Type B pancreatic cell (in vitro differentiated cells): Measurements from ENCODE around the gene TCP11L2. TPM values are rescaled to one million over a fixed set of nuclear protein-coding genes. Genes with fewer than 3 reads are reported as not detected.

Experiments used
- DNase-seq: peaks from one replicate; pipeline ENCODE4 v3.0.0; 2021; ENCODE audit warnings: mixed read lengths; ENCODE audit not compliant: unreplicated experiment; ENCODE audit errors: extremely low spot score
- H3K27ac Mint-ChIP-seq: 2 replicates; pipeline ENCODE4 v1.8.0; 2021; ENCODE audit warnings: mild to moderate bottlenecking, mixed read lengths
- H3K27me3 Mint-ChIP-seq: 2 replicates; pipeline ENCODE4 v1.8.0; 2021; ENCODE audit warnings: mixed read lengths
- H3K36me3 Mint-ChIP-seq: 2 replicates; pipeline ENCODE4 v1.8.0; 2021; ENCODE audit warnings: mixed read lengths
- H3K4me1 Mint-ChIP-seq: one replicate; pipeline ENCODE4 v1.8.0; 2021; ENCODE audit warnings: mixed read lengths; ENCODE audit not compliant: unreplicated experiment
- H3K4me3 Mint-ChIP-seq: 2 replicates; pipeline ENCODE4 v1.8.0; 2021; ENCODE audit warnings: mild to moderate bottlenecking, mixed read lengths
- H3K9me3 Mint-ChIP-seq: 2 replicates; pipeline ENCODE4 v1.8.0; 2021; ENCODE audit warnings: mixed read lengths
- total RNA-seq: library from RNA; stranded (reverse); gene quantifications from 2 replicates; pipeline ENCODE4 v1.2.1, GENCODE V29; 2021; ENCODE audit warnings: low replicate concordance
- TF ChIP-seq, protein P1 (sequence below): fragments of 200-600 bp; sonication (generic); conservative IDR thresholded peaks from 2 replicates; pipeline ENCODE4 v1.5.0; 2021; ENCODE audit warnings: antibody characterized with exemption, mild to moderate bottlenecking

The TCP11L2 gene
- total RNA-seq, 1 donor from 2014 or later = 21.8 TPM

DNA sequence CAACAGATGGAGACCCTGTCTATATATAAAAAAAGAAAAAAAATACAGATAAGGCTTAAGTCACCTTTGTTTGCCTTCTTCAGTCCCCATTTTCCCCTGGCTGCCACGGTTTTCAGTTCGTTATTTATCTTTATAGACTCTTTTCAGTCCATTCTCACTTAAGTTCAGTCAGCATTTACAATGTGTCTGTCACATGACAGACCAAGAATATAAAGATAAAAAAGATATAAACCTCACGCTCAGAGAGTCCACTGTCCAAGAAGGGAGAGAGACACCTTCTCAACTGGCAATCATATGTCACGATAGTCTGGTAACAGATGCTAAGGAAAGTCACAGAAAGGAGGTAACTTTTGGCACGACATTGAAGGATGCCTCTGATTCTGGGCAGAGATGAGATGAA, 41.6 kb downstream of the TCP11L2 start:
- DNase-seq = no peak
- no peaks in the 10 kb centered on the region for H3K9me3 Mint-ChIP-seq
- no peaks in the 10 kb centered on the region for H3K27me3 Mint-ChIP-seq
- H3K36me3 Mint-ChIP-seq = peaks cover 13% of the 10 kb centered on the region
- no peak overlapping the region for H3K4me3 Mint-ChIP-seq
- TF ChIP-seq, protein P1, sequence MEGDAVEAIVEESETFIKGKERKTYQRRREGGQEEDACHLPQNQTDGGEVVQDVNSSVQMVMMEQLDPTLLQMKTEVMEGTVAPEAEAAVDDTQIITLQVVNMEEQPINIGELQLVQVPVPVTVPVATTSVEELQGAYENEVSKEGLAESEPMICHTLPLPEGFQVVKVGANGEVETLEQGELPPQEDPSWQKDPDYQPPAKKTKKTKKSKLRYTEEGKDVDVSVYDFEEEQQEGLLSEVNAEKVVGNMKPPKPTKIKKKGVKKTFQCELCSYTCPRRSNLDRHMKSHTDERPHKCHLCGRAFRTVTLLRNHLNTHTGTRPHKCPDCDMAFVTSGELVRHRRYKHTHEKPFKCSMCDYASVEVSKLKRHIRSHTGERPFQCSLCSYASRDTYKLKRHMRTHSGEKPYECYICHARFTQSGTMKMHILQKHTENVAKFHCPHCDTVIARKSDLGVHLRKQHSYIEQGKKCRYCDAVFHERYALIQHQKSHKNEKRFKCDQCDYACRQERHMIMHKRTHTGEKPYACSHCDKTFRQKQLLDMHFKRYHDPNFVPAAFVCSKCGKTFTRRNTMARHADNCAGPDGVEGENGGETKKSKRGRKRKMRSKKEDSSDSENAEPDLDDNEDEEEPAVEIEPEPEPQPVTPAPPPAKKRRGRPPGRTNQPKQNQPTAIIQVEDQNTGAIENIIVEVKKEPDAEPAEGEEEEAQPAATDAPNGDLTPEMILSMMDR = no peak
- H3K4me1 Mint-ChIP-seq = peaks cover 14% of the 10 kb centered on the region
- H3K27ac Mint-ChIP-seq = no peak overlapping the region

- Mint-ChIP-seq H3K27me3 (no peaks in the 10 kb centered on the region), H3K36me3 (peaks cover 4% of the 10 kb centered on the region), H3K9me3 (no peaks in the 10 kb centered on the region), H3K4me3 (no peak overlapping the region), H3K27ac (no peak overlapping the region), H3K4me1 (peaks cover 14% of the 10 kb centered on the region)
- no peak for DNase-seq
- TF ChIP-seq, protein P1 = peak; percentile 63
These were observed 43.2 kb downstream of the TCP11L2 start for GRCh38 chr12:106345746-106346145.

DNA sequence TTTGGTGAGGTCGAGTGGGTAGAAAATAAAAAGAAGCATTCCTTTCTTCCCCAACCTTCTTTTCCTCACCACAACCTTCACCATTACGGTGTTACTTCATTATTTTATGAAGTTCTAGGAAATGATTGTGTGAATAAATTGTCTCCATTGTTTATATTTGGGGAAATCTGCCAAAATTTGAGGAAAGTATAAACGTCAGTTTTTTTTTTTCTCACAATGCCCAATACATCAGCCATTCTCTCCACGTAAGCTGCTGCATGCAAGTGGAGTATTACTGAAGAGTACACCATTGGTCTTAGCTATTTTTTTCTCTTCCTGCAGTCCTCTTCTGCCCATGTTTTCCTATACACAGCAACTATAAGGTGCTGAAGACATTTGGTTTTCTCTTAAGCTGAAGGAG, 45.9 kb downstream of the TCP11L2 start:
- H3K4me1 Mint-ChIP-seq = no peaks in the 10 kb centered on the region
- peaks cover 4% of the 10 kb centered on the region for H3K36me3 Mint-ChIP-seq
- TF ChIP-seq, protein P1 = no peak
- H3K9me3 Mint-ChIP-seq = no peaks in the 10 kb centered on the region
- peaks cover 6% of the 10 kb centered on the region for H3K27me3 Mint-ChIP-seq
- no peak overlapping the region for H3K27ac Mint-ChIP-seq
- no peak for DNase-seq
- H3K4me3 Mint-ChIP-seq = no peak overlapping the region

- Mint-ChIP-seq H3K4me3 (no peak overlapping the region), H3K36me3 (no peaks in the 10 kb centered on the region)
These were observed 50.6 kb downstream of the TCP11L2 start for GRCh38 chr12:106353175-106353574.

DNA sequence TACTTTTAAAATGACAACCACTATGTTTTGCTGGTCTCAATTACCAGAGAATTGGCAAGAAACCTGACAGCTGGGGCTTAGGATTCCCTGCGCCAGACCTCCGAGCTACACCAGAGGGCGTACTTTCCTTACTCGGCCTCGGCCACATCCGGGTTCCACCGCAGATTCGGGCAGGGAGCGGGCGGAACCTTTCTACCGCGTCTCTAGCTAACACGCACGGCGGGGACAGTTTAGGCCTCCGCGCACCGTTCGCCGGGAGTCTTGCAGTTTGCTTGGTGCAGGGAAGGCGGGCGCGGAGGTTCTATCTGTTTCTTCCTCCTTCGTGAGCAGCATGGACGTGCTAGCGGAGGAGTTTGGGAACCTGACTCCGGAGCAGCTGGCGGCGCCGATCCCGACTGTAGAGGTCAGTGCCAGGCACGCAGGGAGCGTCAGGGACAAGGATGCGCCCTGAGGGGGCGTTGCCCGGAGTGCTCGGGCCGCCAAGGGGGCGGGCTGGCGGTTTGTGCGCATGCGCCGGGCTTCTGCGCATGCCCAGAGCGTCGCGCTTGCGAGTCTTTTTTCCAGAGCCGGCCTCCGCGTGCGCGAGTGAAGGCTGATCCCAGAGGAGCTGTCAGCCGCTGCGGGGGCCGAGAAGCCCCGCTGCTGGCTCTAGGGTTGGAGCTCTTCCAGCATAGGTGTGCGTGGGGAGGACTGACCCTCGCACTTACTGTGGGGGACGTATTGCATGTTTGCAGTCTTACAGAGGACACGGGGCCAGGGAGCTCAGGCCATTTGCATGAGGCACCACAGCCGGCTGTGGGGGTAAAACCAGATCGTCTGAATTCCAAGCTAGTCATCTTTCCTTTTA, 55.2 kb downstream of the TCP11L2 start, which contains the start of gene POLR3B:
TSS of gene POLR3B (plus strand) at position 200 of the 847 bp plus-strand sequence. CDS start at position 332, 132 bp downstream.
- DNase-seq = peak; percentile 96
- Mint-ChIP-seq H3K27me3 (no peaks in the 10 kb centered on the region), H3K4me1 (peaks cover 11% of the 10 kb centered on the region), H3K9me3 (no peaks in the 10 kb centered on the region), H3K4me3 (peak within 1 kb of the TSS; percentile 92), H3K36me3 (no peaks in the 10 kb centered on the region), H3K27ac (peak within 1 kb of the TSS; percentile 98)
- TF ChIP-seq, protein P1 = peak; percentile 94

More at GRCh38 chr12:106353175-106353574, 50.6 kb downstream of the TCP11L2 start:
- DNase-seq = no peak
- Mint-ChIP-seq H3K9me3 (no peaks in the 10 kb centered on the region), H3K4me1 (peaks cover 7% of the 10 kb centered on the region), H3K27me3 (peaks cover 6% of the 10 kb centered on the region), H3K27ac (no peak overlapping the region)
- TF ChIP-seq, protein P1 = no peak
